Activated CD8-positive, alpha-beta memory T cell treated with anti-CD3 and anti-CD28 coated beads for 48 hours (primary cell): ENCODE results near the gene TTBK1.

ENCODE experiments used
- DNase-seq, 3 experiments: peaks; one replicate each; pipeline ENCODE4 v3.0.0-alpha.2; 2020; ENCODE audit warnings: low read depth in 2 of 3, low spot score in 2 of 3

The TTBK1 gene

DNA sequence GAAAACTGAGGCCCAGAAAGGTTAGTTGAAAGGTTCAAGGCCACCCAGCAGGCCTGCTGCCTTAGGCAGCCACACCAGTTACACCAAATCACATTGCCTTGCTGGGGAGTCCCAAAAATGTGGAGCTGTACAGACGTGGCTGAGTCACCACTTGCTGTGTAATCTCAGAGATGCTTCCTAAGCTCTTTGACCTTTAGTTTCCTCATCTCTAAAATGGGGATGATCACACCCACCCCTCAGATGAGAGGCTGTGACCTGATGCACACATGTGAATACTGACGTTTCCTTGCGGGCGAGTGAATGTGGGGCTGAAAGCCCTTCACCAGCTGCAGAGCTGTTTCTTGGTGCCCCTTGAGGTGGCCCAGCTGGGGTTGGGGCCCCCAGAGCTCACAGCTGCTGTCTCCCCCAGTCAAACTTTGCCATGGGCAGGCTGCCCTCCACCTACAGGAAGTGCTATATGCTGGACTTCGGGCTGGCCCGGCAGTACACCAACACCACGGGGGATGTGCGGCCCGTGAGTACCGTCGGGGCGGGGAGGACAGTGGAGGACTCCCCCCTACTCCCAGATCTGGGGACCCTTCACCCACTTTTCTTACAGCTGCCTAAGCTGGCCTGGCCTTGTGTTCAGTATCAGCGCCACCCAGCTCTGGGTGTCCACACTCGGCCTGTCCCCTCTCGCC, 11.0 kb downstream of the TTBK1 start:
- no peak for DNase-seq

DNA sequence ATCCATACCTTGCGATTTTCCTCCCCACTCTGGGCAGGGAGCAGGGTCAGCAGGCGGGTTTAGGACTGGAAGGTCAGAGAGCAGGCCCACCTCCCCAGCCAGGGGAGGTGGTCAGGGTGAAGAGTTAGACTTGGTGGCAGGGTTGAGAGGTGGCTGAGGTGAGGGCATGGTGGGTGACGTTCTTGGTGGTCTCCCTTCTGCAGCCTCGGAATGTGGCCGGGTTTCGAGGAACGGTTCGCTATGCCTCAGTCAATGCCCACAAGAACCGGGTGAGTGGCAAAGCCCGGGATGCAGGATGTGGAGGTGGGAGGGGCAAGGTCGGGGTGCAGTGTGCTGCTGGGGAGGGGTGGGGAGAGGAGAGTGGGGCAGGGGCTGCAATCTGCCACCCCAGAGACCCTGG, 11.6 kb downstream of the TTBK1 start:
- DNase-seq: no peak

DNA sequence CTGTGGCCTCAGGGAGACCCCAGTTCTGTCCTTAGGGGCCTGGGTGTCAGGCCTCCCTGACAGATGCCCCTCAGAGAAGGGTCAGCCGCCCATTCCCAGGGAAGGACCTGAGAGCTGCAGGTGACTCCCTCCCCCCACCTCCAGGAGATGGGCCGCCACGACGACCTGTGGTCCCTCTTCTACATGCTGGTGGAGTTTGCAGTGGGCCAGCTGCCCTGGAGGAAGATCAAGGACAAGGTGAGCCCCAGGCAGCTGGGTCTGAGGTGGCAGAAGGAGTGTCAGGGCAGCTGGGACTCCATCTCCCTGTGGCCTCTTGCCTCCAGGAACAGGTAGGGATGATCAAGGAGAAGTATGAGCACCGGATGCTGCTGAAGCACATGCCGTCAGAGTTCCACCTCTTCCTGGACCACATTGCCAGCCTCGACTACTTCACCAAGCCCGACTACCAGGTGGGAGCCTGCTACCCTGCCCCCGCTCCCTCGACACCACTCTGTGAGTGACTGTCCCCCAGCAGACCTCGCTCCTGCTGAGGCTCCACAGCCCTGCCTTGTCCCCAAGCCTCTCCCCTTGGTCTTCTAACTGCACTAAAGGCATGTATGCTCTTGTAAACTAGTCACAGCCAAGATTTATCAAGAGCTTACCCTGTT, 12.2 kb downstream of the TTBK1 start:
- no peak for DNase-seq

DNA sequence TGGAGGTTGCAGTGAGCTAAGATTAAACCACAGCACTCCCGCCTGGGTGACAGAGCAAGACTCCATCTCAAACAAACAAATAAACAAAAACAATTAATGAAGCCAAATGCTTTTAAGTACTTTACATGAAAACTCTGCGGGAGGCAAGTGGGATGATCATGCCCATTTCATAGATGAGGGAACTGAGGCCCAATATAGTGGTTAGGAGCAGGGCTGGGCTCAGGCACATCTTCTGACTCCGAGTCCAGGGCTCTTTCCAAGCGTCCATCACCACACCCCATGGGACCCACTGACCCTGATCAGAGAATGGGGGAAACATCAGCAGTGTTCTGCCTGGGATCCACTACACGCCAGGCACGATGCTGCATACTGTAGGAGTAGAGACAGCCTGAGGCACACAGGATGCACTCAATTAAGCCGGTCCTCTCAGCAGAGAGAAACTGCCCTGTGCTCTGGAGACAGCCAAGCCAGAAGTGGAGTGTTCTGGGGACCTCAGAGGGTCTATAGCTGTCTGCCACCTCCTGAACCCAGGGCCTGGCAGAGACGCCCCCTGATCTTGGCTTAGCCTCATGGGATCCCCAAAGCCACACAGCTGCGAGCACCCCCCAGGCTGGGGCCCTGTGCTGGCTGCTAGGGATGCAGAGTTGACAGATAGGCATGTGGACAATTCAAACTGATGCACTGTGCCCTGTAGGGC, 13.5 kb downstream of the TTBK1 start:
- no peak for DNase-seq

DNA sequence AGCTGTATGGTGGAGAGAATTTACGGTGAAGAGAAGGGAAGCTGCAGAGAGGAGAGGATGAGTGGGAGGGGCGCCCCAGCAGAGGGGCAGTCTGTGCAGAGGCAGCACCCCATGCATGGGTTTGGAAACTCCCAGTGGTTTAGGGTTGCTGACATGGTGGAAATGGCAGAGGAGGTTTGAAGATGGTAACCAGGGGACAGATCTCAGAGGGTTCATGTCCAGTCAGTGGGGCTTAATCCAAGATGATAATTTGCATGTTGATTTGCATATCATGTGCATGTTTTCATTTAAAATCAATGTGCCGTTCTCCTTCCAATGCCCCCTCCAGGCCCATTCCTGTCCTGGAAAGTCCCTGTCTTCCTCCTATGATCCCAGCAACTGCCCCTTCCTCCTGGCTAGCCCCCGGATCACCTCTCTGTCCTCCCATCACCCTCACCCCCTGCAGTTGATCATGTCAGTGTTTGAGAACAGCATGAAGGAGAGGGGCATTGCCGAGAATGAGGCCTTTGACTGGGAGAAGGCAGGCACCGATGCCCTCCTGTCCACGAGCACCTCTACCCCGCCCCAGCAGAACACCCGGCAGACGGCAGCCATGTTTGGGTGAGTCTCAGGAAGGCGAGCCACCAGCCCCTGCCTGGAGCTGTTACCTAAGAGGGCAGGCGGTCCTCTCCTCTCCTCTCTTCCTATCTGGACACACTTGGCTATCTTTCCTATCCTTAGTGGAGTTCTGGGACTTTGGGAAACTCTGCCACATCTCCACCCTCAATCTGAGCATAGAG, 14.3 kb downstream of the TTBK1 start:
- no peak for DNase-seq

DNA sequence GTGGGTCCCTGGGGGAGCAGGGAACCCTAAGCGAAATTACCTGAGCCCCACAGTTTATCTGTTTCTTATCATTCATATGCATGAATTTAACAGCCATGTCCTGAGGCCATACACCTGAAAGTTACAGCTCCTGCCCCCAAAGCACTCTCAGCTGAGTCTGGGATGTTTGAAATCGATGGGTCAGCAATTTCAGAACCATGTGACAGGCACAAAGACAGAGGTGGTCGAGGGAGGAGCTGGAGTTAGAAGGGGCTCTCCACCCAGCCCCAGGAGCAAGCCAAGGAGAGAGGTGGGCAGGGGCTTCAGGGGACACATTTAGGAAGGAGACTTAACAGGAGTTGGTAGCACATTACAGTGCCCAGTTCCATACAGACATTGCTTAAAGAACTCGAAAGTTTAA, 14.9 kb downstream of the TTBK1 start:
- no peak for DNase-seq

DNA sequence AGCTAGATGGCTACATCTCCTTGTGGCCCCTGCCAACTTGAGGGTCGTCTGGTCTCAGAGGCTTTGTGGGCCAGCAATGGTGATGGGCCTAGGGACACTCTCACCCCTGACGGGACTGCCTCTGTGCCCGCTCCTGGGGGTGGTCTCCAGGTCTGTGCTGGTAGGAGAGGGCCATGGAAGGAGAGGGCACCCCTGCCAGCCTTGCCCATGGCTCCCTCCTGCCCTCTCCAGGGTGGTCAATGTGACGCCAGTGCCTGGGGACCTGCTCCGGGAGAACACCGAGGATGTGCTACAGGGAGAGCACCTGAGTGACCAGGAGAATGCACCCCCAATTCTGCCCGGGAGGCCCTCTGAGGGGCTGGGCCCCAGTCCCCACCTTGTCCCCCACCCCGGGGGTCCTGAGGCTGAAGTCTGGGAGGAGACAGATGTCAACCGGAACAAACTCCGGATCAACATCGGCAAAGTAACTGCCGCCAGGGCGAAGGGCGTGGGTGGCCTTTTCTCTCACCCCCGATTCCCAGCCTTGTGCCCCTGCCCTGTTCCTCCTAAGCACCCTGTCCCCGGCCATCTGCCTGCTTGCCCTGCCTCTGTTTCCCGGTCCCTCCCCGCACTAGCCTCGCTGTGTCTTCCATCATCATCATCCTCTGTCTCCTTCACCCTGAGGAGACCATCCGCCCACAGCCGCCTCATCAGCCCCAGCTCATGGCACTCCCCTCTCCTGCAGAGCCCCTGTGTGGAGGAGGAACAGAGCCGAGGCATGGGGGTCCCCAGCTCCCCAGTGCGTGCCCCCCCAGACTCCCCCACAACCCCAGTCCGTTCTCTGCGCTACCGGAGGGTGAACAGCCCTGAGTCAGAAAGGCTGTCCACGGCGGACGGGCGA, 15.8 kb downstream of the TTBK1 start:
- DNase-seq: no peak

DNA sequence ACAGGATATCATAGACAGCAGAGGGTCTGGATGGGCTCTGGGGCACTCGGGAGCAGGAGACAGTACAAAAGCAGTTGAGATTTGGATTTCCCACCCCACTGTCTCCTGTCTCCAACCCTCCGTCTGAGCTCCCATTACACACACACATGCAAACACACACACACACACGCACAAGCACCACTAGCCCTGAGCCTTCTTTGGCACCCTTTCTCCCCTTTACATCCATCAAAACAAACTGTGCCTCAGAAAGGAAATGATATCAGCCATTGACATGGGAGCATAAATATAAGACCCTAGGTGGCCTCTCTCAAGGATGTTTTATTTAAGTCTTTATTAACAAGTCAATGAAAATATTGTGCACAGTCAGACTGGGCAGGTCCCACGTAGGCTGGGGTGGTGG, 17.5 kb downstream of the TTBK1 start:
- DNase-seq: no peak

DNA sequence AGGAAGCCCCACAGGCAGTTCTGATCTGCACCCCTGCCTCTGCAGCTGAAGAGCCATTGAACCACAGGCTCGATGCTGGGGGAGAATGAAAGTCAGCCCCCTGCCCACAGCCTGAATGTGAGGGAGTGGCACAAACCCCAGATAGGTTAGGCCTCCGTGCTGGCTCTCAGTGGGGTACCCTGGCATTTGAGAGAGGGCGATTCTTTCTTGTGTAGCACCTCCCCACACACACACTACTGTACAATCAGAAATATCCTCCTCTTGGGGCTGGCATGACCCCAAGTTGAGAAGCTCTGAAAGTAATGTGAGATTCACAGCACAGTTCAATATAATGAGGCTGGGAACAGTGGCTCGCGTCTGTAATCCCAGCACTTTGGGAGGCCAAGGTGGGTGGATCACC, 17.9 kb downstream of the TTBK1 start:
- DNase-seq: no peak

DNA sequence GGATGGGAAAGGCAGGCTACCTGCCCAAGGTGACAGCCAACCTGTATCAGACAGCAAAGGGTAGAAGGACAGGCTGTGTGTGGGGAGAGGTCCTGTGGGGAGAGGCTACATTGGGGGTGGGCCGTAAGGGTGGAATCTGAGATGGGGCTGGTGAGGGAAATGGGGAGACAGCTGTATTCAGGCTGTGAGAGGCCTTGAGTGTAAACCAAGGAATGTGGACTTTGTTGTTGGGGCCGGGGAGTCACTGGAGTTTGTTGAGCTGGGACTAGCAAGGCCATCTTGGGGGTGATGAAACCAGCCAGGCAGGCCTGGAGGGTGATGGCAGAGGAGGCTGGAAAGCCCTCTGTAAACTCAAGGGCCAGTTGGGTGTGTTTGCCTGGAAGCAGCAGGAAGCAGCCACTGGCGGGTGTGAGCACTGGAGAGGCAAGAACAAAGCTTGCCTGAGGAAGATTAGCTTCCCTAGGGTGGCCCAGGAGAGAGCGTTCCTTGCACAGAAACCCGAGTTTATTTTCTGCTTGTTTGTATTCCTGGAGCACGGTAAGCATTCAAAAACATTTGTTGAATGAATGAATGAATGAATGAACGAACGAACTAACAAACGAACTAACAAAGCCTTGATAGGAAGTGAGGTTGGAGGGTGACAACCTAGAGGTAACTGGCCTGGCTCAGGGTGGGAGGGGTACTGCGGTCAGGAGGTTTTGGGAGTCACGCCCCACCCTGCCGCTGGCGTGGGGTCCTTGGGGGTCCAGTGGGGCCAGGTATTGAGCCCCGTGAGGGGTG, 18.9 kb downstream of the TTBK1 start:
- no peak for DNase-seq

DNA sequence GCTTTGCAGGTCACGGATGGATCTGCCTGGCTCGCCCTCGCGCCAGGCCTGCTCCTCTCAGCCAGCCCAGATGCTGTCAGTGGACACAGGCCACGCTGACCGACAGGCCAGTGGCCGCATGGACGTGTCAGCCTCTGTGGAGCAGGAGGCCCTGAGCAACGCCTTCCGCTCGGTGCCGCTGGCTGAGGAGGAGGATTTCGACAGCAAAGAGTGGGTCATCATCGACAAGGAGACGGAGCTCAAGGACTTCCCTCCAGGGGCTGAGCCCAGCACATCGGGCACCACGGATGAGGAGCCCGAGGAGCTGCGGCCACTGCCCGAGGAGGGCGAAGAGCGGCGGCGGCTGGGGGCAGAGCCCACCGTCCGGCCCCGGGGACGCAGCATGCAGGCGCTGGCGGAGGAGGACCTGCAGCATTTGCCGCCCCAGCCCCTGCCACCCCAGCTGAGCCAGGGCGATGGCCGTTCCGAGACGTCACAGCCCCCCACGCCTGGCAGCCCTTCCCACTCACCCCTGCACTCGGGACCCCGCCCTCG, 19.6 kb downstream of the TTBK1 start:
- DNase-seq: no peak

DNA sequence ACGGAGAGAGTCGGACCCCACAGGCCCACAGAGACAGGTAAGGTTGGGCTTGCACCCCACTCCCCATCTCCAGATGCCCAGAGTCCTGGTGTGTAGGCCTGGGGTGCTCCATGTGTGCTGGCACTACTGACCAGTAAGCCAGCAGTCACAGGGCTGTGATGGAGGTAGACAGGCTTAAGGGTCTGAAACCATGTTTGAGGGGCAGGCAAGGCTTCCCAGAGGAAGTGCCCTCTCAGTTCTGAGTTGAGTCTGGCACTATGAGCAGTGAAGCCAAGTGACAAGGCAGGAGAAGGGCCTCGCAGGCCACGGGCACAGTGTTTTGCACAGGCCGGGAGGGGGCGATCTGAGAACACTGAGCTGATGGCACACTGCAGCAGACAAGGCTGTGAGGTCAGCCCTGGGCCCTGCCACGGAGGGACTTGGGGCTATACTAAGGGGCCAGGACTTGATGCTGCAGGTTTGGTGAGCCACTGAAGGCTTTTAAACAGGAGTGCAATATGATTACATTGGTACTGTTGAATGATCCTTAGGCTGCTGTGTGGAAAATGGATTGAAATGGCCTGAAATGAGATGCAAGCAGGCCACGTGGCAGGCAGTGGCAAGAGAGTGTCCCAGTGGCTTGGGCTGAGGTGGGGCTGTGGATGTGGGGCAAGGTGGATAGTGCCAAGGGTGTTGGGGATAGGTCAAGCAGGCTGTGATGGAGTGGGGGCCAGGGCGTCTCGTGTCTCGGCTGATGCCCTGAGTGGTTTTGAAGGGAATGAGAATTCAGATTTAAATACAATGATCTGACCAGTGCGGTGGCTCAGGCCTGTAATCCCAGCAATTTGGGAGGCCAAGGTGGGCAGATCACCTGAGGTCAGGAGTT, 20.3 kb downstream of the TTBK1 start:
- peak in 2 of 3 experiments; percentile 45 to 52 for DNase-seq

DNA sequence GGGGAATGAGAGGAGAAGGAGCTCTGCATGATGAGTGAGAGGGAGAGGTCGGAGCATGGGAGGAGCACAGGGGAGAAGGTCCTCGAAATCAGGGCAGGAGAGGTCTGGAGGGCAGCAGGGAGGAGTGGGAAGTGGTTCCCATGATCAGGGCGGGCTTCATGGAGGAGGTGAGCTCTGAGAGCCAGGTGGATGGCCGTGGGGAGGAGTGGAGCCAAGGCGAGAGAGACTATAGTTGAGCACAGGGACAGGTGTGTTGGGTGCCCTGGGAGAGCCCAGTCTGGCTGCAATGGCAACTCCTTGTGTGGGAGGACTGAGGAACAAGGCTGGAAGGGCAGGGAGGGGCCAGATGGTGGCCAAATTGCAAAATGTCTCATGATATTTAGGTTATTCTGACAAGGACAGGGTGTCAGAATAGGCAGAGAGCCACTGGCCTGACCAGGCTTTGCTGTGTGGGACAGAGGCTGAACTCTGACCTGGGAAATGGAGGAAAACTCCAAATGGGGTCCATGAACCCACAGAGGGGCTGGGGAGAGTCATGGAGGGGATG, 21.4 kb downstream of the TTBK1 start:
- DNase-seq: no peak

DNA sequence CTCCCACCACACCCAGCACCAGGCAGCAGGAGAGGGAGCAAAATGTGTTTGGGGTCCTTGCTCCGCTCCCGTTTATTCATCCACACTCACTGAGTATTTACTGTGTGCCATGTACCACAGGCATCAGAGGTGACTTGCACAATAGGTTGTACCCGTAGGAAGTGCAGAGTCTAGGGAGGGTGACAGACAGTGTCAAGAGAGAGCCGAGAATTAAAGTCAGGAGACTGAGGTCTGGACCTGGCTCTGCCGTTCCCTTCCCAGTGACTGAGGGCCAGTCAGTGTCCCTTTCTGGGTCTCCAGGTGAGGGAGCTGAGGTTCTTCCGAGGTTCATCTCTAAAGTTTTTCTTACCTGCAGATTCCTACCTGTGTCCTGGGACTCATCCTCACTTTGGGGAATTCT, 22.3 kb downstream of the TTBK1 start:
- DNase-seq: no peak

DNA sequence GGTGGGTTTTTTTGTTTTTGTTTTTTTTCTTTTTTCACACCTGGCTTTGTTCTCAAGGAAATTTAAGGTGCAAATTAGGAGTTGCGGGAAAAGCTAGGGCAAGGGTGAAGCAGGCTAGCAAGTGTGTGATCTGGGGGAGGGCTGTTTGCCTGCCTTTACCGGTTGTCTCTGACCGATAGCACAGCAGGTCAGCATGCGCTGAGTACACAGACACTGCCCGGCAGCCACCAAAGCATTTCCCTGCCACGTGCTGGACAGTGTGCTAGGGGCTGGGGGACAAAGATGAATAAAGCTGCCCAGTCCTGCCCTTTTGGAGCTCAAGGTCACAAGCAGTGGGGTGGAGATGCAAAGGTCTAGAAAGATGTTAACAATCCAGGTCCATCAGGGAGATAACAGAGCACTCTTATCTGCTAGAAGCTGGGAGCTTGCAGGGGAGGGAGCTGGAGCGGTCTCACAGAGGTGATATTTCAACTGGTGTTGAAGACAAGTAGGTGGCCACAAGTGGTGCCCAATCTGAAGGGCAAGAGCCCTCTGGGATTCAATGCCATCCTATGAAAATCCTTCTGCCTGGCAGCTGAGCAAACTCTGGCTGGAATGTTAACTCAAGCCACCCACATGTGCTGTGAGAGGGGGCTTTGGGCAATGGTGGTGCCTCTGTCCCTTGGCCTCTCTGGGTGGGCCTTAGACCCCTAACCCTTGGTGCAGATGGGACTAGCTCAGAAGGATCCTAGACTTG, 24.5 kb downstream of the TTBK1 start:
- no peak for DNase-seq

DNA sequence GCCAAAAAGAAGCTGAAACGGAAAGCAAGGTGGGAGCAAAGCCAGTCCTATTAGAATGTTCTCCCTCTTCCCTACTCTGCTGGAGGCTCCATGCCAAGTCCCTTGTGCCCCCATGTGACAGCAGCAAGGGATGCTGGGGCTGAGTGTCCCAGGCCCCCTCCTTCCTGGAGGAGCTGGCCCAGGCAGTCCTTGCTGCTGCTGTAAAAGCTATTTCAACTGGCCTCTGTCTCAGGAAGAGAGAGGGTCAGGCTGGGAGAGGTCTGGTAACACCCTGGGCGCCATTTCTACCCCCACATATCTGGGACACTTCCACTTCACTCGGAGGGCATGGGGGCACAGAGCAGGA, 25.0 kb downstream of the TTBK1 start:
- no peak for DNase-seq

DNA sequence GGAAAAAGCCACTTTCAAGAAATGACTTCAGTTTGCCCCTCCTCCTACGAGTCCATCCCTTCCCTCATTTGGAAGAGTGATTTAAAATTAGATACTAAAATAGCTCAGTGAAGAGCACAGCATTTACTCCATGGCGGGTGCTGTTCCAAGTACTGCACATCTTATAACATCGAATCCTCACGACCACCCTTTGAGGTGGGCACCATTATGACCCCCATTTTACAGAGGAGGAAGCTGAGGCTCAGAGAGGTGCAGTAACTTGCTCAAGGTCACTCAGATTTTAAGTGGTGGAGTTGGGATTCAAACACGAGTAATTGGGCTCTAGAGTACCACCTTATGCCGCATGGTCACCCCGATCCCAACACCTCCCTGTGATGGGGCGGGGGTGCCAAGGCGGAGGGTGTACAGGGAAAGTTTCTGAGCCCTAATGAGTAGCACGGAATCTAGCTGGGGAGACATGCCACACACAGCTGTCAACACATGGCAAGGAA, 25.5 kb downstream of the TTBK1 start:
- DNase-seq: no peak
